ENCODE data around the gene STUM.

Gene STUM

GRCh38 chr1:226546926-226547325 lies 1.6 kb upstream of the STUM start:
- Histone ChIP-seq H3K4me2 (ENCODE audit: low read length) (no peak overlapping the region), H3K4me3 (ENCODE audit: low read length) (no peak overlapping the region), H3K9ac (ENCODE audit: low read length) (no peak overlapping the region), H3K79me2 (ENCODE audit: low read length) (no peaks in the 10 kb centered on the region), H3K27ac (ENCODE audit: low read length) (no peak overlapping the region), H3K36me3 (replicated peaks; ENCODE audit: low read depth, low read length) (no peaks in the 10 kb centered on the region), H3K4me1 (ENCODE audit: low read length) (0 out of 2 replicates have a peak, but pooled peaks cover 2% of the 10 kb centered on the region), H3K9me3 (ENCODE audit: insufficient read depth, low read length) (no peaks in the 10 kb centered on the region), H3K27me3 (ENCODE audit: low read depth, low read length) (peaks cover 13% of the 10 kb centered on the region), H4K20me1 (ENCODE audit: insufficient read depth, low read length) (no peaks in the 10 kb centered on the region), H2AFZ (ENCODE audit: low read depth, low read length) (no peak overlapping the region)
- TF ChIP-seq CTCF (IDR thresholded peaks at IDR 0.05; ENCODE audit: low read depth, low read length): no peak
- no peak for TF ChIP-seq EZH2phosphoT487 (IDR thresholded peaks at IDR 0.05; ENCODE audit: low read depth)

GRCh38 chr1:226547754-226548191 lies 791 bp upstream of the STUM start:
- H3K4me3 ChIP-seq (ENCODE audit: low read length): no peak overlapping the region
- no peak overlapping the region for H3K27ac ChIP-seq (ENCODE audit: low read length)
- H3K4me2 ChIP-seq (ENCODE audit: low read length): peak overlapping the region; percentile 31
- peak; percentile 95 for TF ChIP-seq CTCF (IDR thresholded peaks at IDR 0.05; ENCODE audit: low read depth, low read length)
- TF ChIP-seq EZH2phosphoT487 (IDR thresholded peaks at IDR 0.05; ENCODE audit: low read depth): no peak
- no peaks in the 10 kb centered on the region for H3K9me3 ChIP-seq (ENCODE audit: insufficient read depth, low read length)
- no peak overlapping the region for H3K9ac ChIP-seq (ENCODE audit: low read length)
- peaks cover 15% of the 10 kb centered on the region for H3K27me3 ChIP-seq (ENCODE audit: low read depth, low read length)
- no peaks in the 10 kb centered on the region for H3K79me2 ChIP-seq (ENCODE audit: low read length)
- no peaks in the 10 kb centered on the region for H4K20me1 ChIP-seq (ENCODE audit: insufficient read depth, low read length)
- H3K4me1 ChIP-seq (ENCODE audit: low read length): 0 out of 2 replicates have a peak, but pooled peaks cover 2% of the 10 kb centered on the region
- no peaks in the 10 kb centered on the region for H3K36me3 ChIP-seq (replicated peaks; ENCODE audit: low read depth, low read length)
- H2AFZ ChIP-seq (ENCODE audit: low read depth, low read length): no peak overlapping the region

GRCh38 chr1:226549094-226549936 lies 751 bp downstream of the STUM start:
- Histone ChIP-seq H3K4me1 (ENCODE audit: low read length) (0 out of 2 replicates have a peak, but pooled peaks cover 2% of the 10 kb centered on the region), H3K4me2 (ENCODE audit: low read length) (no peak overlapping the region), H3K27me3 (ENCODE audit: low read depth, low read length) (peaks cover 26% of the 10 kb centered on the region), H3K36me3 (replicated peaks; ENCODE audit: low read depth, low read length) (no peaks in the 10 kb centered on the region), H3K9me3 (ENCODE audit: insufficient read depth, low read length) (no peaks in the 10 kb centered on the region), H3K79me2 (ENCODE audit: low read length) (no peaks in the 10 kb centered on the region), H2AFZ (ENCODE audit: low read depth, low read length) (no peak overlapping the region), H3K27ac (ENCODE audit: low read length) (no peak overlapping the region), H3K4me3 (ENCODE audit: low read length) (no peak overlapping the region), H3K9ac (ENCODE audit: low read length) (no peak overlapping the region), H4K20me1 (ENCODE audit: insufficient read depth, low read length) (no peaks in the 10 kb centered on the region)
- TF ChIP-seq CTCF (IDR thresholded peaks at IDR 0.05; ENCODE audit: low read depth, low read length) (no peak), EZH2phosphoT487 (IDR thresholded peaks at IDR 0.05; ENCODE audit: low read depth) (no peak)

GRCh38 chr1:226549937-226550671 lies 1.5 kb downstream of the STUM start:
- no peaks in the 10 kb centered on the region for H3K9me3 ChIP-seq (ENCODE audit: insufficient read depth, low read length)
- TF ChIP-seq CTCF (IDR thresholded peaks at IDR 0.05; ENCODE audit: low read depth, low read length) (no peak), EZH2phosphoT487 (IDR thresholded peaks at IDR 0.05; ENCODE audit: low read depth) (no peak)
- no peaks in the 10 kb centered on the region for H3K79me2 ChIP-seq (ENCODE audit: low read length)
- no peak overlapping the region for H3K4me2 ChIP-seq (ENCODE audit: low read length)
- H2AFZ ChIP-seq (ENCODE audit: low read depth, low read length): no peak overlapping the region
- no peak overlapping the region for H3K27ac ChIP-seq (ENCODE audit: low read length)
- H3K9ac ChIP-seq (ENCODE audit: low read length): no peak overlapping the region
- H3K4me3 ChIP-seq (ENCODE audit: low read length): no peak overlapping the region
- H4K20me1 ChIP-seq (ENCODE audit: insufficient read depth, low read length): no peaks in the 10 kb centered on the region
- 0 out of 2 replicates have a peak, but pooled peaks cover 2% of the 10 kb centered on the region for H3K4me1 ChIP-seq (ENCODE audit: low read length)
- H3K27me3 ChIP-seq (ENCODE audit: low read depth, low read length): peaks cover 31% of the 10 kb centered on the region
- H3K36me3 ChIP-seq (replicated peaks; ENCODE audit: low read depth, low read length): no peaks in the 10 kb centered on the region

Data from OCI-LY3 (cell line).